Ovary (tissue), 9 donors: ENCODE data around the gene PTPRH. TPM values are rescaled to one million over a fixed set of nuclear protein-coding genes. Genes with fewer than 3 reads are reported as not detected.

Source experiments
- DNase-seq, 5 donors: peaks; one replicate each; pipeline ENCODE4 v3.0.0-alpha.2; 2019 to 2020
- H3K27ac ChIP-seq, 2 donors: fragments of 200-600 bp; one replicate each; pipeline versions ENCODE4 v1.5.1 to v1.8.0; 2019 to 2022
- H3K27me3 ChIP-seq: fragments of 200-600 bp; one replicate; pipeline ENCODE4 v1.8.0; 2022
- H3K36me3 ChIP-seq: fragments of 200-600 bp; sonication (generic); one replicate; pipeline ENCODE4 v1.5.1; 2019
- H3K4me1 ChIP-seq: one replicate; pipeline ENCODE4 v1.8.1; 2013; ENCODE audit warnings: mild to moderate bottlenecking, moderate library complexity; ENCODE audit not compliant: insufficient read depth
- H3K4me3 ChIP-seq: fragments of 200-600 bp; sonication (generic); one replicate; pipeline ENCODE4 v1.5.1; 2017
- H3K9me3 ChIP-seq, 2 donors: fragments of 200-600 bp in 1 of 2; sonication (generic) in 1 of 2; one replicate each; pipeline versions ENCODE4 v1.5.1 to v1.8.1; 2013 to 2019; ENCODE audit warnings: mild to moderate bottlenecking in 1 of 2, moderate library complexity in 1 of 2
- EP300 ChIP-seq: sonication (generic); formaldehyde crosslinking; IDR thresholded peaks from one replicate; pipeline ENCODE4 v1.6.1; 2017; ENCODE audit warnings: antibody characterized with exemption
- POLR2A ChIP-seq: fragments of 450-650 bp; IDR thresholded peaks from one replicate; pipeline ENCODE4 v1.6.1; 2017; ENCODE audit warnings: antibody characterized with exemption, mild to moderate bottlenecking, moderate library complexity
- WGBS, 3 donors: extraction: QIAGEN DNeasy Blood & Tissue Kit in 1 of 3; methylation state at CpG; one replicate each; pipeline versions ENCODE4 v1.1.5 to v1.1.7; 2013 to 2017; 5-methylcytosine and 5-hydroxymethylcytosine counted together
- intact Hi-C, 4 donors: fragments of 100-400 bp; cut with DNase I; formaldehyde crosslinking; loops; one replicate each; pipeline versions ENCODE4 v1.11.0 to v1.15.1; 2022 to 2023
- polyA plus RNA-seq, 2 donors: library from polyadenylated mRNA; stranded (reverse); fragments of 200-250 nt in 1 of 2; fragments of 350-450 nt in 1 of 2; fragmentation: Illumina TruSeq in 1 of 2; extraction: RNeasy Lipid Tissue Mini Kit (QIAGEN cat#74804) in 1 of 2; gene quantifications; one replicate each; pipeline ENCODE4 v1.2.3, GENCODE V29; 2013 to 2014
- total RNA-seq, 7 donors: library from RNA; depleted of rRNA in 2 of 7; stranded (reverse); fragments of >200 nt in 2 of 7; fragmentation: NEBNext Ultra II Directional in 3 of 7; extraction: Animal tissue kit (Norgen Biotek cat#: 25700) in 3 of 7; gene quantifications; one replicate each; pipeline versions ENCODE4 v1.1.0 to v1.2.4, GENCODE V29; 2016 to 2023
- TF ChIP-seq, protein P1 (sequence below), 3 donors: fragments of 450-650 bp in 2 of 3; fragments of 200-600 bp in 1 of 3; IDR thresholded peaks; one replicate each; pipeline versions ENCODE4 v1.5.1 to v1.8.0; 2016 to 2022; ENCODE audit warnings: antibody characterized with exemption in 3 of 3, mild to moderate bottlenecking in 1 of 3
- donor health status: DM: no; HTN: no; CAD: no; lungs with moderate emphysema.
- donor health status: DM: no; HTN: no; CAD: no.
- donor health status: Bipolar disorder and iron deficiency.
- donor health status: DM: yes; HTN: yes; CAD: no.
- donor health status: DM: no; HTN: no; CAD: no.
- donor health status: DM: yes; HTN: yes; CAD: no.

PTPRH gene
- total and polyA plus RNA-seq, 9 donors: 0.23 to 4.6 (median 1.2) TPM

DNA sequence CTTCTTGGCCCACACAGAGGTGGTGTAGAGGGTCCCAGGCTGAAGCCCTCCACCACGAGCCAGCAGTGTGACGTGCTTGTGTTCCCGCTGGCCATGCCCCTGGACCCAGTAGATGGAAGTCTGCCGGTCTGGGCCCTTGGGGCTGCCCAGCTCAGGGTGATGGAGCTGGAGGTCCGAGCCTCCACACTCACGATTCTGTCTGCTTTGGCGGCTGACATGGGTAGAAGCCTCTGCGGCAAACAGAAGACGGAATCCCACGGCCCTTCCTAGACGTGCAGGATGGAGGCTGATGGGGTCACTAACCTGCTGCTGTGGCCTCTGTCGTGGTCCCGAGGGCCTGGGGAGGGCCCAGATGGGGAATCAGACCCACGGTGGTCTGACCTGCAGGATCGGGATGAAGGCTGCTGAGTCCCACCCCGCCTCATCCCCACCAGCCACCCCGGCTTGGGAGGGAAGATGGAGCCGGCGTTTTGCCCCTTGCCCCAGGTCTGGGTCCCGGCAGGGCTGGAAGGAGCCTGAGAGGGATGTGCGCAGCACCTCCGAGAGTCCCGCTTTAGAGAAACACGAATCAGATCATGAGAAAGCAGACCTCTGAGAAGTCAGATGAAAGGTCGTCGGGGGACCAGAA is 14.9 kb upstream of the PTPRH start:
- TF ChIP-seq, protein P1, sequence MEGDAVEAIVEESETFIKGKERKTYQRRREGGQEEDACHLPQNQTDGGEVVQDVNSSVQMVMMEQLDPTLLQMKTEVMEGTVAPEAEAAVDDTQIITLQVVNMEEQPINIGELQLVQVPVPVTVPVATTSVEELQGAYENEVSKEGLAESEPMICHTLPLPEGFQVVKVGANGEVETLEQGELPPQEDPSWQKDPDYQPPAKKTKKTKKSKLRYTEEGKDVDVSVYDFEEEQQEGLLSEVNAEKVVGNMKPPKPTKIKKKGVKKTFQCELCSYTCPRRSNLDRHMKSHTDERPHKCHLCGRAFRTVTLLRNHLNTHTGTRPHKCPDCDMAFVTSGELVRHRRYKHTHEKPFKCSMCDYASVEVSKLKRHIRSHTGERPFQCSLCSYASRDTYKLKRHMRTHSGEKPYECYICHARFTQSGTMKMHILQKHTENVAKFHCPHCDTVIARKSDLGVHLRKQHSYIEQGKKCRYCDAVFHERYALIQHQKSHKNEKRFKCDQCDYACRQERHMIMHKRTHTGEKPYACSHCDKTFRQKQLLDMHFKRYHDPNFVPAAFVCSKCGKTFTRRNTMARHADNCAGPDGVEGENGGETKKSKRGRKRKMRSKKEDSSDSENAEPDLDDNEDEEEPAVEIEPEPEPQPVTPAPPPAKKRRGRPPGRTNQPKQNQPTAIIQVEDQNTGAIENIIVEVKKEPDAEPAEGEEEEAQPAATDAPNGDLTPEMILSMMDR (IDR thresholded peaks at IDR 0.05): no peak
- TF ChIP-seq EP300: no peak
- no peak for TF ChIP-seq POLR2A
- intact Hi-C loops: no loop called here

DNA sequence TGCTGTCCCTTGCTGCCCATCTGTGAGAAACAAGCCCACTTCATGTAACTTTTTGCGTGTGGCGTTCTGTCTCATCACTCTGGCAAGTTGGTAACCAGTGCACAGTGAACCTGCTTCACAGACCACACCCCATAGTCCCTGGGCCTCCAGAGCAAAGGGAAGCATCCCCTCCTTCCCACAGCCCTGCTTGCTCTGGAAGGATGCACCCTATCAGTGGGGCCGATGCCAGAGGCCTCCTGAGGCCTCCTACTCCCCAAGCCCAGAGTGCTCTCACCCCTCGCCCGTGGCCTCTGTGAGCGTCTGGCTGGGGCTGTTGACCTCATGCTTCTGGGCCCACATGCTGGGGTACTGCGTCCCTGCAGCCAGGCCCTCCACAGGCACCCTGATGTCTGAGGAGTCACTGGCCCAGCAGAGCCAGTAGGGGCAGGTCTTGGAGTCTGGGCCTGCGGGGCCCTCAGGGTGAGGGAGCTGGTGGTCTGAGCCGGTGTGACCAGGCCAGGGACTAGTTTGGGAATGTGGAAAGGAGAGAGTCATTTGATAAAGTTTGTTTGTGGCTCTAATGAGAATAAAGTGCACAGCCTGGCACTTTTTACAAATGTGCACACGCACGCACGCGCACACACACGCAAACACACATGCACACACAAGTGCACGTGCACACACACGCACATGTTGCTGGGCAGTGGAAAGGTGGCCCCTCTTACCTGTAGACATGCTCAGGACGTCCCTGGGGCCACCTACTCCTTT is 14.2 kb upstream of the PTPRH start:
- DNase-seq: no peak
- no peaks in the 10 kb centered on the region for H3K4me1 ChIP-seq
- no peaks in the 10 kb centered on the region for H3K27me3 ChIP-seq
- no peaks in the 10 kb centered on the region for H3K9me3 ChIP-seq
- H3K4me3 ChIP-seq: no peak overlapping the region
- intact Hi-C loops: no loop called here
- 68 to 72% (median 70%) methylated on average over 17 of the region's 17 CpGs for WGBS, 3 donors
- TF ChIP-seq POLR2A: no peak
- TF ChIP-seq, protein P1 (IDR thresholded peaks at IDR 0.05): no peak
- TF ChIP-seq EP300: no peak
- H3K27ac ChIP-seq: no peak overlapping the region
- no peaks in the 10 kb centered on the region for H3K36me3 ChIP-seq

More for the DNA sequence above, 14.9 kb upstream of the PTPRH start:
- H3K4me1 ChIP-seq: no peaks in the 10 kb centered on the region
- no peaks in the 10 kb centered on the region for H3K9me3 ChIP-seq
- 57 to 69% (median 62%) methylated on average over 26 of the region's 26 CpGs for WGBS, 3 donors
- H3K27ac ChIP-seq: no peak overlapping the region
- H3K27me3 ChIP-seq: no peaks in the 10 kb centered on the region
- DNase-seq: no peak
- no peaks in the 10 kb centered on the region for H3K36me3 ChIP-seq
- no peak overlapping the region for H3K4me3 ChIP-seq

DNA sequence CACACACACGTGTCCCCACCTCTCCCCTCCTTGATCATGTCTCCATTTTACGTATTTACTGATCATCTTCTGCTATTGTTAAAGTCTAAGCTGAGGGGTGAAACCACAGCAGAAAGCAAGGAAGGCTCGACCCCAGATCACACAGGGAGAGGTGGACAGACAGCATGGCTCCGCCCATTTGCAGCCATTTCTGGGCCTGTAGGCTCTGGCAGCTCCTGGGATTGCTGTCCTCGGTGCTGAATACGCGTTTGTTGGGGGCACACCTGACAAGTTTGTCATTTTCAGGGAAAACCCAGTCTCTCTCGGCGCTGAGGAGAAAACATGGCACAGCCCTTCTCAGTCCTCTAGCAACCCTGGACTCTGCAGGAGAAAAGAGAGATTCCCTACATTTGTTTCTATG is 11.2 kb upstream of the PTPRH start:
- no peak for TF ChIP-seq EP300
- no peak for TF ChIP-seq POLR2A
- TF ChIP-seq, protein P1 (IDR thresholded peaks at IDR 0.05): no peak
- DNase-seq: no peak
- Histone ChIP-seq H3K36me3 (no peaks in the 10 kb centered on the region), H3K27ac (no peak overlapping the region), H3K9me3 (no peaks in the 10 kb centered on the region), H3K4me3 (no peak overlapping the region), H3K27me3 (no peaks in the 10 kb centered on the region), H3K4me1 (peaks cover 6% of the 10 kb centered on the region)
- intact Hi-C loops: no loop called here
- 67 to 70% (median 68%) methylated on average over 9 of the region's 9 CpGs for WGBS, 3 donors

DNA sequence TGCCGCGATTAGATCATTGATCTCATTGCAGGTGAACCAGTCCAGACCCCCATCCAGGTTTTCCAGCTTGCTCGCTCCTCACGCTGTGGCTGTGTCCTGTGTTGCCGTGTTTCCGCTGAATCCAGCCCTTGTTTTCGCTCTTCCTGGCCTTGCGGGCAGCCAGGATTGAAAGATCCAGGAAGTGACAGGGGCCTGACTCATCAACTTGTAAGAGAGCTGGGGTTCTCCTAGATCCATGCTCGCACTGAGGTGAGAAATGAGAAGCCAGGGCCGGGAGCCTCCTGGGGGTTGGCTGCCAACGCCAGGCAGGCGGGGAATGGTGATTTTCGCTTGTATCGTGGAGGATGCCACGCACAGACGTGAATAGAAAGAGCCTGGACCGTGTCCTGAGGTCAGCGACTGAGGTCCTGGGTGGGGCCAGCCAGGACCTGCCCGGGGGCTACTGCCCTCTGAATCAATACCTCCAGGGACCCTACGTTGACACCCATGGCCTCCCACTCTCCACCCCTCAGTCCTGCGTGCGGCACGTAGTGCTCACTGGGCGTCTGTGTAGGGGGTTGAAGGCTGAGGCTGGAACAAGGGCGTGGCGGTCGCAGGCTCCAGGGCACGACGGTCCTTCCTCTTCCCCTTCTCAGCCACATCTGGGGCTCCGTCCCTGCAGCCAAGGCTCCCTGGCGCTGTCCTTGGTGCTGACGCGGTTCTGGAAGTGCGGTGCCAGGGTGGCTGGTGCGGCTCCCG is 7.3 kb upstream of the PTPRH start:
- TF ChIP-seq EP300: no peak
- TF ChIP-seq POLR2A: no peak
- TF ChIP-seq, protein P1 (IDR thresholded peaks at IDR 0.05): no peak
- H3K27me3 ChIP-seq: no peaks in the 10 kb centered on the region
- peak overlapping the region; percentile 17 for H3K4me3 ChIP-seq
- peaks cover 6% of the 10 kb centered on the region for H3K4me1 ChIP-seq
- intact Hi-C loops: no loop called here
- peaks cover 0 to 4% of the 10 kb centered on the region in 2 donors for H3K9me3 ChIP-seq
- DNase-seq: peak; percentile 41 to 76 (median 68)
- no peaks in the 10 kb centered on the region for H3K36me3 ChIP-seq
- 2 to 4% (median 4%) methylated on average over 28 to 36 of the region's 36 CpGs for WGBS, 3 donors
- H3K27ac ChIP-seq: no peak overlapping the region
